DND-41 (cell line): ENCODE results near the gene CDR2L.
"Not testable (repeated sequence)": the region's sequence is repeated elsewhere in the genome, so short reads cannot be mapped to it uniquely, and the experiment has no call there.

ENCODE experiments used
- ATAC-seq: fragments of 200-7000 bp; cut with Tn5 transposase; 3 replicates; pipeline ENCODE4 v1.9.1; 2021; ENCODE audit warnings: low read depth; ENCODE audit not compliant: insufficient read depth
- DNase-seq: peaks from one replicate; pipeline ENCODE4 v3.0.0-alpha.2; 2020
- H2AFZ ChIP-seq: 2 replicates; pipeline ENCODE4 v1.6.0; 2012; ENCODE audit warnings: low read depth, low read length
- H3K27ac ChIP-seq: 2 replicates; pipeline ENCODE4 v1.5.1; 2012; ENCODE audit warnings: low read length, inconsistent platforms
- H3K27me3 ChIP-seq: fragments of 200-600 bp; sonication (generic); 2 replicates; pipeline ENCODE4 v1.6.0; 2012; ENCODE audit warnings: low read length, mild to moderate bottlenecking, inconsistent platforms; ENCODE audit not compliant: insufficient read depth, poor library complexity
- H3K36me3 ChIP-seq: 2 replicates; pipeline ENCODE4 v1.5.1; 2012; ENCODE audit warnings: low read length, inconsistent platforms; ENCODE audit not compliant: insufficient read depth
- H3K4me1 ChIP-seq: 2 replicates; pipeline ENCODE4 v1.5.1; 2012; ENCODE audit warnings: mild to moderate bottlenecking, low read length; ENCODE audit not compliant: insufficient read depth
- H3K4me2 ChIP-seq: 2 replicates; pipeline ENCODE4 v1.6.0; 2012; ENCODE audit warnings: mild to moderate bottlenecking, moderate library complexity, low read length, inconsistent platforms; ENCODE audit not compliant: insufficient read depth
- H3K4me3 ChIP-seq, 2 experiments: fragments of 200-600 bp in 1 of 2; shearing (Covaris generic) in 1 of 2; 2 replicates each; pipeline ENCODE4 v1.5.1; 2012 to 2016; ENCODE audit warnings: inconsistent platforms in 2 of 2, low read length in 2 of 2, mild to moderate bottlenecking in 2 of 2, low read depth in 1 of 2, moderate library complexity in 1 of 2
- H3K79me2 ChIP-seq: 2 replicates; pipeline ENCODE4 v1.6.0; 2012; ENCODE audit warnings: low read length, inconsistent platforms; ENCODE audit not compliant: insufficient read depth
- H3K9ac ChIP-seq: 2 replicates; pipeline ENCODE4 v1.6.0; 2012; ENCODE audit warnings: low read depth, mild to moderate bottlenecking, inconsistent platforms, low read length, moderate library complexity
- H3K9me3 ChIP-seq: 2 replicates; pipeline ENCODE4 v1.5.1; 2012; ENCODE audit warnings: low read length, moderate library complexity, mild to moderate bottlenecking, inconsistent platforms; ENCODE audit not compliant: insufficient read depth, severe bottlenecking
- H4K20me1 ChIP-seq: 2 replicates; pipeline ENCODE4 v1.6.0; 2012; ENCODE audit warnings: low read length; ENCODE audit not compliant: insufficient read depth
- EZH2 ChIP-seq: IDR thresholded peaks from 3 replicates; pipeline ENCODE4 v1.6.1; 2012; ENCODE audit warnings: borderline replicate concordance, low read depth, mild to moderate bottlenecking, moderate library complexity, low read length, inconsistent platforms; ENCODE audit not compliant: severe bottlenecking
- TF ChIP-seq, protein P1 (sequence below): IDR thresholded peaks from 2 replicates; pipeline ENCODE4 v1.5.1; 2012; ENCODE audit warnings: borderline replicate concordance, low read length, moderate library complexity, mild to moderate bottlenecking; ENCODE audit not compliant: poor library complexity, severe bottlenecking; ENCODE audit errors: extremely low read depth

CDR2L gene

DNA sequence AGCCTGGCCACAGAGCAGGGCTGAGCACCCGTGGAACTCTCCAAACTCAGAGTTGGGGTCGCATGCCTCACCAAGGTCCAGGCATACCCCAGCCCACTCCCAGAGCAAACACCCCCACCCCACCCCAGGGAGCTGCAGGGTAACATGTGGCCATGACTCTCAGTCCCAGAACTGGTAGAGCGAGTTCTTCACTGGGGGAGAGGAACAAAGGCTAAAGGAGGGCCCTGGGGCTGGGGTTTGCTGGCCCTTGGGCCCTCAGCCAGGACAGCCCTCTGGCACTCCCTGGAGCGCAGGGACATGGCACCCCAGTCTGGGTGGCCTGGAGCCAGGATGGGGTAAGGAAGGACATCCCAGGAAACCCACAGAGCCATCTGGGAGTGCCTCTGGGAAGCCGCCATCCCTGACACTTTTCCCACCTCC lies 19.1 kb upstream of the CDR2L start:
- ATAC-seq (no peak), DNase-seq (no peak)
- Histone ChIP-seq H3K4me2 (no peak overlapping the region), H2AFZ (no peak overlapping the region), H3K9ac (no peak overlapping the region), H4K20me1 (peaks cover 8% of the 10 kb centered on the region; the same call in 1 of the 2 replicates), H3K4me3 (no peak overlapping the region), H3K9me3 (no peaks in the 10 kb centered on the region), H3K27me3 (peaks cover 5% of the 10 kb centered on the region), H3K79me2 (no peaks in the 10 kb centered on the region), H3K36me3 (no peaks in the 10 kb centered on the region), H3K4me1 (peaks cover 12% of the 10 kb centered on the region), H3K27ac (no peak overlapping the region)
- TF ChIP-seq, protein P1, sequence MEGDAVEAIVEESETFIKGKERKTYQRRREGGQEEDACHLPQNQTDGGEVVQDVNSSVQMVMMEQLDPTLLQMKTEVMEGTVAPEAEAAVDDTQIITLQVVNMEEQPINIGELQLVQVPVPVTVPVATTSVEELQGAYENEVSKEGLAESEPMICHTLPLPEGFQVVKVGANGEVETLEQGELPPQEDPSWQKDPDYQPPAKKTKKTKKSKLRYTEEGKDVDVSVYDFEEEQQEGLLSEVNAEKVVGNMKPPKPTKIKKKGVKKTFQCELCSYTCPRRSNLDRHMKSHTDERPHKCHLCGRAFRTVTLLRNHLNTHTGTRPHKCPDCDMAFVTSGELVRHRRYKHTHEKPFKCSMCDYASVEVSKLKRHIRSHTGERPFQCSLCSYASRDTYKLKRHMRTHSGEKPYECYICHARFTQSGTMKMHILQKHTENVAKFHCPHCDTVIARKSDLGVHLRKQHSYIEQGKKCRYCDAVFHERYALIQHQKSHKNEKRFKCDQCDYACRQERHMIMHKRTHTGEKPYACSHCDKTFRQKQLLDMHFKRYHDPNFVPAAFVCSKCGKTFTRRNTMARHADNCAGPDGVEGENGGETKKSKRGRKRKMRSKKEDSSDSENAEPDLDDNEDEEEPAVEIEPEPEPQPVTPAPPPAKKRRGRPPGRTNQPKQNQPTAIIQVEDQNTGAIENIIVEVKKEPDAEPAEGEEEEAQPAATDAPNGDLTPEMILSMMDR, result no peak
- no peak for TF ChIP-seq EZH2

DNA sequence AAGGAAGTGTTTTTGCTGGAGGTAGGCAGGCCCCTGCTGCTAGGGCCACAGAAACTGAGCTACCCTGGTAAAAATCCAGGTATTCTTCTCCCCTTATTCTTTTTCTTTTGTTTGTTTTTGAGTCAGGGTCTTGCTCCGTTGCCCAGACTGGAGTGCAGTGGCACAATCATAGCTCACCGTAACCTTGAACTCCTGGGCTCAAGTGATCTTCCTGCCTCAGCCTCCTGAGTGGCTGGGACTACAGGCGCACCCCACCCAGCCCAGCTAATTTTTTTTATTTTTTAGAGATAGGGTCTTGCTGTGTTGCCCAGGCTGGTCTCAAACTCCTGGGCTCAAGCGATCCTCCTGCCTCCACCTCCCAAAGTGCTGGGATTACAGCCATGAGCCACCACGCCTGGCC lies 17.9 kb upstream of the CDR2L start:
- not testable (repeated sequence) for H3K27ac ChIP-seq, DNase-seq, H3K9ac ChIP-seq, H2AFZ ChIP-seq, H4K20me1 ChIP-seq, H3K9me3 ChIP-seq, H3K36me3 ChIP-seq, H3K4me2 ChIP-seq, H3K27me3 ChIP-seq, H3K79me2 ChIP-seq, H3K4me3 ChIP-seq, ATAC-seq
- H3K4me1 ChIP-seq, result peaks cover 14% of the 10 kb centered on the region

DNA sequence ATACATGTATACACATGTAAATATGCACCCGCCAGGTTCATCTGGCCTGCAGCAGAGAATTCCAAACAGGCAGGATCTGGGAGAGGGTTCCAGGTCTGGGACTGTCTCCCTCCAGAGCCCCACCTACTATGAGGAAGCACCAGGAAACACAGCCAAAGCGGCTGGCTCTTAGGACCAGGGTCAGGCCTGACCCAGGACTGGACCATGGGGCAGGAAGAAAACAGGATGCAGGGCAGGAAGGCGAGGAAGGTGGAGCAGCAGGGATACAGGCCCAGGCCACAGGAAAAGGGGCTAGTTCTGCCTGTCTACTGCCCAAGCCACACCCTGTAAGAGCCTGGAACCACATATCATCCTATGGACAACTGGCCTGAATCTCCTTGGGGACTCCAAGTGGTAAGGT lies 17.0 kb upstream of the CDR2L start:
- peaks cover 14% of the 10 kb centered on the region for H3K4me1 ChIP-seq
- peaks cover 8% of the 10 kb centered on the region; the same call in 1 of the 2 replicates for H4K20me1 ChIP-seq
- H3K4me2 ChIP-seq, result no peak overlapping the region
- H3K27ac ChIP-seq, result no peak overlapping the region
- H3K36me3 ChIP-seq, result no peaks in the 10 kb centered on the region
- peaks cover 11% of the 10 kb centered on the region for H3K27me3 ChIP-seq
- ATAC-seq (no peak), DNase-seq (no peak)
- no peaks in the 10 kb centered on the region for H3K79me2 ChIP-seq
- no peak overlapping the region for H3K9ac ChIP-seq
- TF ChIP-seq EZH2, result no peak
- TF ChIP-seq, protein P1, result no peak
- H3K9me3 ChIP-seq, result no peaks in the 10 kb centered on the region
- H2AFZ ChIP-seq, result no peak overlapping the region
- no peak overlapping the region for H3K4me3 ChIP-seq

DNA sequence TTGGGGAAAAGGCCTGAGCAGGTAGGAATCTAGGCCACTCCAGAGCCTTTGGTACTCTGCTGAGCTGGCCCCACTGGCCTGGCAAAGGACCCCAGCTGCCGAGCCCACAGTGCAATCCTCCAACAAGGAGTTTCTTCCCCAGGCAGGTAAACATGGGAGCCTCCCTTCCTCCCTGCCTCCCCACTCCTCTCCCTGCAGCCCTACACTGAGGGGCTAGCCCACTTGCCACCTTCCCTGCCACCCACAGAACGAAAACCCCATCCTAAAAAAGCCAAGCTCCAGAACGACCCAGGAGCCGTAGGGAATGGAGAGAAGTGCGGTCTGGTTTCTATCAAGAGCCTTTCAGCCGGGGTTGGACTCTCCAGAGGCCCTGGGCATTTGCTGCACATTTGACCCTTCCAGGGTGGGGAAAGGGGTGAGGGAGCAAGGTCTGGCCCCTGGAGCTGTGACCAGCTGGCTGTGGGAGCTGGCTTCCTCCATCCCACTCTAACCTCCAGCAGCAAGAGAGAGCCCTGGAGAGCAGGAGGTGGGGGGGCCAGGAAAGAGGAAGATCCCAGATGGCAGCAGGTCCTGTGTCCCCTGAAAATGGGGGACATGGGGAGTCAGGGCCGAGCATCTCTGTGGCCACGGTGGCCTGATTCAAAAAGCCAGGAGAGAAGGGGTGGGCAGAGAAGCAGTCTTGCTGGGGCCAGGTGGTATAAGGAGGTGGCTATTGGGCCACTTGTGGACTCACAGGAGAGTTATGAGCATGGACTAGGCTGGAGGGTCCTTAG lies 16.2 kb upstream of the CDR2L start:
- TF ChIP-seq, protein P1, result no peak
- TF ChIP-seq EZH2, result no peak
- peaks cover 14% of the 10 kb centered on the region for H3K4me1 ChIP-seq
- peaks cover 11% of the 10 kb centered on the region for H3K27me3 ChIP-seq
- H3K9ac ChIP-seq, result no peak overlapping the region
- H3K4me2 ChIP-seq, result no peak overlapping the region
- no peaks in the 10 kb centered on the region for H3K9me3 ChIP-seq
- peaks cover 8% of the 10 kb centered on the region; the same call in 1 of the 2 replicates for H4K20me1 ChIP-seq
- H3K27ac ChIP-seq, result no peak overlapping the region
- no peak for ATAC-seq
- no peak for DNase-seq
- H3K79me2 ChIP-seq, result no peaks in the 10 kb centered on the region
- H2AFZ ChIP-seq, result no peak overlapping the region
- no peaks in the 10 kb centered on the region for H3K36me3 ChIP-seq
- no peak overlapping the region for H3K4me3 ChIP-seq
